PFSK-1 (cell line): ENCODE measurements around the gene VAV2.

Source experiments
- FOXP2 ChIP-seq: optimal IDR thresholded peaks from 2 replicates; pipeline ENCODE3; 2011; ENCODE audit warnings: borderline replicate concordance, control low read depth, inconsistent platforms; ENCODE audit not compliant: insufficient read depth; ENCODE audit errors: extremely low read length, extremely low read depth
- POLR2AphosphoS5 ChIP-seq: IDR thresholded peaks from 2 replicates; pipeline ENCODE4 v1.6.1; 2012; ENCODE audit warnings: low read depth, mild to moderate bottlenecking, control low read depth, low read length, moderate library complexity
- SIN3A ChIP-seq: IDR thresholded peaks from 2 replicates; pipeline ENCODE4 v1.6.1; 2012; ENCODE audit warnings: mild to moderate bottlenecking, low read length, moderate library complexity, borderline replicate concordance; ENCODE audit not compliant: insufficient read depth
- TAF1 ChIP-seq: IDR thresholded peaks from 2 replicates; pipeline ENCODE4 v1.6.1; 2012; ENCODE audit warnings: low read length, control low read depth, borderline replicate concordance; ENCODE audit not compliant: insufficient read depth
- TF ChIP-seq, protein P1 (sequence below), 2 experiments: IDR thresholded peaks; 2 replicates each; pipeline versions ENCODE4 v1.6.1 to v1.8.0; 2011 to 2012; ENCODE audit warnings: low read depth in 2 of 2, low read length in 2 of 2, control low read depth in 1 of 2, inconsistent platforms in 1 of 2, mild to moderate bottlenecking in 1 of 2, moderate library complexity in 1 of 2; ENCODE audit not compliant: insufficient read depth in 1 of 2

Gene VAV2

DNA sequence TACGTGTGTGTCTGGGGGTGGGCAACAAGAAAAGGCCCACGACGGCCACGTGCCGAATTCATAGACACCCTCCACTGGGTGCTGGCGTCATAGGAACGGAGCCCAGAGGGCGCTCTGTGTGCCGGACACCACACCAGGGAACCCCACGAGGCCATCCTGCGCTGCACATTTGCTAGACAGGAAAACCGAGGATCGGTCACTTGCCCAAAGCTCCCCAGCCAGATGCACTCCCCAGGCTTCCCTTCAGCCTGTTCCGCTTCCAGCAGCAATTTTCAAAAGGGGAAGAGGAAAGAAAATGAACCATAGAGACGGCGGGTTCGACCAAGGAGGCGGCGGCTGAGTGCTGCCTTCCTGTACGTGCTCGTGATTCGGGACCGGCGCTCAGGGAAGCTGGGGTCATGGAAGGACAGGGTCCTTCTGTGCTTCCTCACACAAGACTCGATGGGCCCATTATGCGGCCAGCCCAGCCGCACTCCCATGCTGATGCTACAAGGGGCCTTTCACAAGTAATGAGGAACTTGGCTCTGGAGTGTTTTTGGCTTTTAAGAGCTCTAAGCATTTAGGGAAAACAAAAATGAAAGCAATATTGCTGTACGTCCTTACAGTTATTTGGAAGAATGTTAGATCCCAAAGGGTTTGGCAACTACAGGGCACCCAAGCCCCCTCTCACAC lies 129.4 kb downstream of the VAV2 start:
- TF ChIP-seq SIN3A, result no peak
- TF ChIP-seq TAF1, result no peak
- TF ChIP-seq, protein P1, sequence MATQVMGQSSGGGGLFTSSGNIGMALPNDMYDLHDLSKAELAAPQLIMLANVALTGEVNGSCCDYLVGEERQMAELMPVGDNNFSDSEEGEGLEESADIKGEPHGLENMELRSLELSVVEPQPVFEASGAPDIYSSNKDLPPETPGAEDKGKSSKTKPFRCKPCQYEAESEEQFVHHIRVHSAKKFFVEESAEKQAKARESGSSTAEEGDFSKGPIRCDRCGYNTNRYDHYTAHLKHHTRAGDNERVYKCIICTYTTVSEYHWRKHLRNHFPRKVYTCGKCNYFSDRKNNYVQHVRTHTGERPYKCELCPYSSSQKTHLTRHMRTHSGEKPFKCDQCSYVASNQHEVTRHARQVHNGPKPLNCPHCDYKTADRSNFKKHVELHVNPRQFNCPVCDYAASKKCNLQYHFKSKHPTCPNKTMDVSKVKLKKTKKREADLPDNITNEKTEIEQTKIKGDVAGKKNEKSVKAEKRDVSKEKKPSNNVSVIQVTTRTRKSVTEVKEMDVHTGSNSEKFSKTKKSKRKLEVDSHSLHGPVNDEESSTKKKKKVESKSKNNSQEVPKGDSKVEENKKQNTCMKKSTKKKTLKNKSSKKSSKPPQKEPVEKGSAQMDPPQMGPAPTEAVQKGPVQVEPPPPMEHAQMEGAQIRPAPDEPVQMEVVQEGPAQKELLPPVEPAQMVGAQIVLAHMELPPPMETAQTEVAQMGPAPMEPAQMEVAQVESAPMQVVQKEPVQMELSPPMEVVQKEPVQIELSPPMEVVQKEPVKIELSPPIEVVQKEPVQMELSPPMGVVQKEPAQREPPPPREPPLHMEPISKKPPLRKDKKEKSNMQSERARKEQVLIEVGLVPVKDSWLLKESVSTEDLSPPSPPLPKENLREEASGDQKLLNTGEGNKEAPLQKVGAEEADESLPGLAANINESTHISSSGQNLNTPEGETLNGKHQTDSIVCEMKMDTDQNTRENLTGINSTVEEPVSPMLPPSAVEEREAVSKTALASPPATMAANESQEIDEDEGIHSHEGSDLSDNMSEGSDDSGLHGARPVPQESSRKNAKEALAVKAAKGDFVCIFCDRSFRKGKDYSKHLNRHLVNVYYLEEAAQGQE (IDR thresholded peaks at IDR 0.05; ENCODE audit: insufficient read depth in 1 of 2, low read depth in 2 of 2, low read length in 2 of 2), result no peak
- no peak for TF ChIP-seq FOXP2
- TF ChIP-seq POLR2AphosphoS5, result no peak

- TF ChIP-seq POLR2AphosphoS5 (no peak), TAF1 (no peak), FOXP2 (no peak), SIN3A (no peak)
- TF ChIP-seq, protein P1 (IDR thresholded peaks at IDR 0.05; ENCODE audit: insufficient read depth in 1 of 2, low read depth in 2 of 2, low read length in 2 of 2), result no peak
These were observed 130.4 kb downstream of the VAV2 start for GRCh38 chr9:133861692-133862091.

GRCh38 chr9:133861086-133861485 lies 131.0 kb downstream of the VAV2 start:
- TF ChIP-seq FOXP2 (no peak), TAF1 (no peak), POLR2AphosphoS5 (no peak), SIN3A (no peak)
- TF ChIP-seq, protein P1 (IDR thresholded peaks at IDR 0.05; ENCODE audit: insufficient read depth in 1 of 2, low read depth in 2 of 2, low read length in 2 of 2), result no peak

- TF ChIP-seq, protein P1 (IDR thresholded peaks at IDR 0.05; ENCODE audit: insufficient read depth in 1 of 2, low read depth in 2 of 2, low read length in 2 of 2), result no peak
- TF ChIP-seq POLR2AphosphoS5 (no peak), TAF1 (no peak), FOXP2 (no peak), SIN3A (no peak)
These were observed 133.4 kb downstream of the VAV2 start for GRCh38 chr9:133858771-133859170.
